ENCODE measurements around the gene MAD1L1. TPM values are rescaled to one million over a fixed set of nuclear protein-coding genes. Genes with fewer than 3 reads are reported as not detected.
A peak's percentile ranks its signal among the peaks of the same experiment; 100 is the strongest.

Gene MAD1L1
- total RNA-seq, 2 experiments from 2014 or later, result 40.0 to 44.7 TPM

- intact Hi-C loops (cut with micrococcal nuclease), result no loop called here
- no peak for DNase-seq
- H3K4me1 Mint-ChIP-seq (ENCODE audit: low read depth), result peaks cover 11% of the 10 kb centered on the region
Observed at GRCh38 chr7:2072798-2073197, 159.9 kb downstream of the MAD1L1 start.

GRCh38 chr7:2072042-2072441 lies 160.7 kb downstream of the MAD1L1 start:
- POLR2A ChIA-PET, result interaction anchor here (1.0 kb wide), 1 partner anchor 40 kb away, joined by 4 read pairs; no protein-coding TSS in a partner anchor
- peak; percentile 61 for DNase-seq
- Mint-ChIP-seq H3K36me3 (ENCODE audit: low read depth) (no peaks in the 10 kb centered on the region), H3K27ac (peak overlapping the region; percentile 70), H3K9me3 (no peaks in the 10 kb centered on the region), H3K4me1 (ENCODE audit: low read depth) (peaks cover 14% of the 10 kb centered on the region), H3K4me3 (no peak overlapping the region), H3K27me3 (no peaks in the 10 kb centered on the region)
- CTCF ChIA-PET, result no interaction called here
- ATAC-seq, result peak; percentile 93
- intact Hi-C loops (cut with micrococcal nuclease), result no loop called here
- TF ChIP-seq CTCF (IDR thresholded peaks at IDR 0.05), result no peak

More at GRCh38 chr7:2072798-2073197, 159.9 kb downstream of the MAD1L1 start:
- H3K9me3 Mint-ChIP-seq, result no peaks in the 10 kb centered on the region
- no peak overlapping the region for H3K27ac Mint-ChIP-seq
- H3K36me3 Mint-ChIP-seq (ENCODE audit: low read depth), result no peaks in the 10 kb centered on the region
- H3K4me3 Mint-ChIP-seq, result no peak overlapping the region
- no peak for TF ChIP-seq CTCF (IDR thresholded peaks at IDR 0.05)
- no peaks in the 10 kb centered on the region for H3K27me3 Mint-ChIP-seq
- POLR2A ChIA-PET, result no interaction called here
- ATAC-seq, result no peak
- CTCF ChIA-PET, result no interaction called here

GRCh38 chr7:2071133-2071832 lies 161.5 kb downstream of the MAD1L1 start:
- no peak for TF ChIP-seq CTCF (IDR thresholded peaks at IDR 0.05)
- Mint-ChIP-seq H3K36me3 (ENCODE audit: low read depth) (no peaks in the 10 kb centered on the region), H3K9me3 (no peaks in the 10 kb centered on the region), H3K4me1 (ENCODE audit: low read depth) (peaks cover 19% of the 10 kb centered on the region), H3K27ac (no peak overlapping the region), H3K4me3 (no peak overlapping the region), H3K27me3 (no peaks in the 10 kb centered on the region)
- DNase-seq (no peak), ATAC-seq (no peak)
- ChIA-PET POLR2A (interaction anchor here (1.0 kb wide), 1 partner anchor 41 kb away, joined by 4 read pairs; no protein-coding TSS in a partner anchor), CTCF (no interaction called here)
- intact Hi-C loops (cut with micrococcal nuclease), result no loop called here

GRCh38 chr7:2070151-2070763 lies 162.5 kb downstream of the MAD1L1 start:
- Mint-ChIP-seq H3K36me3 (ENCODE audit: low read depth) (no peaks in the 10 kb centered on the region), H3K27me3 (no peaks in the 10 kb centered on the region), H3K9me3 (no peaks in the 10 kb centered on the region), H3K4me3 (no peak overlapping the region), H3K27ac (no peak overlapping the region), H3K4me1 (ENCODE audit: low read depth) (peaks cover 21% of the 10 kb centered on the region)
- no peak for DNase-seq
- TF ChIP-seq CTCF (IDR thresholded peaks at IDR 0.05), result no peak
- ATAC-seq, result no peak
- intact Hi-C loops (cut with micrococcal nuclease), result no loop called here
- CTCF ChIA-PET, result no interaction called here
- POLR2A ChIA-PET, result no interaction called here

- Mint-ChIP-seq H3K9me3 (no peaks in the 10 kb centered on the region), H3K27ac (no peak overlapping the region), H3K27me3 (no peaks in the 10 kb centered on the region), H3K36me3 (ENCODE audit: low read depth) (no peaks in the 10 kb centered on the region), H3K4me3 (no peak overlapping the region), H3K4me1 (ENCODE audit: low read depth) (peaks cover 21% of the 10 kb centered on the region)
- POLR2A ChIA-PET, result no interaction called here
- DNase-seq (no peak), ATAC-seq (no peak)
- no peak for TF ChIP-seq CTCF (IDR thresholded peaks at IDR 0.05)
- CTCF ChIA-PET, result no interaction called here
- intact Hi-C loops (cut with micrococcal nuclease), result no loop called here
Observed at GRCh38 chr7:2069472-2069860, 163.3 kb downstream of the MAD1L1 start.

Measured in activated CD8-positive, alpha-beta T cell treated with anti-CD3 and anti-CD28 coated beads for 36 hours (primary cell).